AML-193 (cell line): ENCODE measurements around the gene RPGR.
A peak's percentile ranks its signal among the peaks of the same experiment; 100 is the strongest.

Experiments used
- DNase-seq, 2 experiments: peaks; one replicate each; lab custom pipeline; 2025; lab: John Stamatoyannopoulos, UW

Gene RPGR

GRCh38 chrX:38327007-38327774, at the start of gene RPGR:
RPGR (minus strand) TSS chrX:38327509; CDS start chrX:38327367, 142 bp downstream.
- DNase-seq, result peak; percentile 70 to 76

- DNase-seq, result no peak
Measured at GRCh38 chrX:38376747-38377146, 49.4 kb upstream of the RPGR start.

GRCh38 chrX:38375891-38376290, 48.6 kb upstream of the RPGR start:
- no peak for DNase-seq

GRCh38 chrX:38374431-38374830, 47.1 kb upstream of the RPGR start:
- DNase-seq, result no peak

GRCh38 chrX:38371641-38372040, 44.3 kb upstream of the RPGR start:
- no peak for DNase-seq

- no peak for DNase-seq
Measured at GRCh38 chrX:38368774-38369173, 41.5 kb upstream of the RPGR start.

- no peak for DNase-seq
Measured at GRCh38 chrX:38365954-38366353, 38.6 kb upstream of the RPGR start.

GRCh38 chrX:38363046-38363445, 35.7 kb upstream of the RPGR start:
- no peak for DNase-seq

- no peak for DNase-seq
Measured at GRCh38 chrX:38357747-38358673, 30.7 kb upstream of the RPGR start.

- DNase-seq, result no peak
Measured at GRCh38 chrX:38356401-38356800, 29.1 kb upstream of the RPGR start.

- DNase-seq, result no peak
Measured at GRCh38 chrX:38352362-38352761, 25.1 kb upstream of the RPGR start, which contains the start of gene OTC. OTC (plus strand) TSS chrX:38352604; CDS start chrX:38352697, 93 bp downstream.

GRCh38 chrX:38351346-38351745, 24.0 kb upstream of the RPGR start:
- DNase-seq, result no peak

- peak; percentile 81 to 82 for DNase-seq
Measured at GRCh38 chrX:38347136-38347535, 19.8 kb upstream of the RPGR start.

GRCh38 chrX:38346150-38346549, 18.8 kb upstream of the RPGR start:
- DNase-seq, result no peak

GRCh38 chrX:38342853-38343778, 15.8 kb upstream of the RPGR start:
- no peak for DNase-seq

GRCh38 chrX:38341442-38341841, 14.1 kb upstream of the RPGR start:
- DNase-seq, result no peak

GRCh38 chrX:38336538-38337240, 9.4 kb upstream of the RPGR start:
- DNase-seq, result no peak

GRCh38 chrX:38335382-38335781, 8.1 kb upstream of the RPGR start:
- no peak for DNase-seq

GRCh38 chrX:38332505-38332904, 5.2 kb upstream of the RPGR start:
- DNase-seq, result no peak

- no peak for DNase-seq
Measured at GRCh38 chrX:38327775-38328081, 419 bp upstream of the RPGR start.

- DNase-seq, result no peak
Measured at GRCh38 chrX:38326086-38326485, 1.2 kb downstream of the RPGR start.
